Measurements from ENCODE around the gene CDK14.

The CDK14 gene

GRCh38 chr7:90839727-90840291 is 243.7 kb downstream of the CDK14 start:
- no peak for DNase-seq
- H3K4me3 ChIP-seq (ENCODE audit: low read depth, low read length) = no peak overlapping the region
- H3K4me1 ChIP-seq = no peaks in the 10 kb centered on the region
- H3K36me3 ChIP-seq = no peaks in the 10 kb centered on the region
- no peaks in the 10 kb centered on the region for H3K27me3 ChIP-seq
- H3K9me3 ChIP-seq = no peaks in the 10 kb centered on the region
- no peak for TF ChIP-seq CTCF (IDR thresholded peaks at IDR 0.05; ENCODE audit: low read depth, low read length)

GRCh38 chr7:90841759-90842429 is 245.8 kb downstream of the CDK14 start:
- H3K27me3 ChIP-seq = no peaks in the 10 kb centered on the region
- no peaks in the 10 kb centered on the region for H3K4me1 ChIP-seq

GRCh38 chr7:90842430-90842788 is 246.3 kb downstream of the CDK14 start:
- Histone ChIP-seq H3K4me1 (no peaks in the 10 kb centered on the region), H3K9me3 (no peaks in the 10 kb centered on the region), H3K4me3 (ENCODE audit: low read depth, low read length) (no peak overlapping the region), H3K27me3 (no peaks in the 10 kb centered on the region), H3K36me3 (no peaks in the 10 kb centered on the region)
- no peak for DNase-seq
- no peak for TF ChIP-seq CTCF (IDR thresholded peaks at IDR 0.05; ENCODE audit: low read depth, low read length)

More at GRCh38 chr7:90841759-90842429, 245.8 kb downstream of the CDK14 start:
- H3K4me3 ChIP-seq (ENCODE audit: low read depth, low read length) = no peak overlapping the region
- DNase-seq = no peak
- TF ChIP-seq CTCF (IDR thresholded peaks at IDR 0.05; ENCODE audit: low read depth, low read length) = no peak
- no peaks in the 10 kb centered on the region for H3K9me3 ChIP-seq
- no peaks in the 10 kb centered on the region for H3K36me3 ChIP-seq

- Histone ChIP-seq H3K27me3 (no peaks in the 10 kb centered on the region), H3K4me3 (ENCODE audit: low read depth, low read length) (no peak overlapping the region), H3K36me3 (no peaks in the 10 kb centered on the region), H3K4me1 (no peaks in the 10 kb centered on the region), H3K9me3 (no peaks in the 10 kb centered on the region)
- no peak for DNase-seq
- TF ChIP-seq CTCF (IDR thresholded peaks at IDR 0.05; ENCODE audit: low read depth, low read length) = no peak
Observed at GRCh38 chr7:90843472-90843871, 247.4 kb downstream of the CDK14 start.

- no peak for DNase-seq
- Histone ChIP-seq H3K27me3 (no peaks in the 10 kb centered on the region), H3K36me3 (no peaks in the 10 kb centered on the region), H3K9me3 (no peaks in the 10 kb centered on the region), H3K4me1 (no peaks in the 10 kb centered on the region), H3K4me3 (ENCODE audit: low read depth, low read length) (no peak overlapping the region)
- no peak for TF ChIP-seq CTCF (IDR thresholded peaks at IDR 0.05; ENCODE audit: low read depth, low read length)
Observed at GRCh38 chr7:90844421-90844820, 248.3 kb downstream of the CDK14 start.

- DNase-seq = no peak
Observed at GRCh38 chr7:90846192-90846591, 250.1 kb downstream of the CDK14 start.

More at GRCh38 chr7:90846192-90846591, 250.1 kb downstream of the CDK14 start:
- TF ChIP-seq CTCF (IDR thresholded peaks at IDR 0.05; ENCODE audit: low read depth, low read length) = no peak
- H3K36me3 ChIP-seq = no peaks in the 10 kb centered on the region
- no peak overlapping the region for H3K4me3 ChIP-seq (ENCODE audit: low read depth, low read length)
- H3K4me1 ChIP-seq = no peaks in the 10 kb centered on the region
- H3K9me3 ChIP-seq = no peaks in the 10 kb centered on the region
- no peaks in the 10 kb centered on the region for H3K27me3 ChIP-seq

Measured in BE2C (cell line).